ENCODE data around the gene KCNH3. TPM values are rescaled to one million over a fixed set of nuclear protein-coding genes. Genes with fewer than 3 reads are reported as not detected.
A peak's percentile ranks its signal among the peaks of the same experiment; 100 is the strongest.

KCNH3 gene
- total RNA-seq, result 1 to 10 TPM; 8.0 to 9.1 TPM

DNA sequence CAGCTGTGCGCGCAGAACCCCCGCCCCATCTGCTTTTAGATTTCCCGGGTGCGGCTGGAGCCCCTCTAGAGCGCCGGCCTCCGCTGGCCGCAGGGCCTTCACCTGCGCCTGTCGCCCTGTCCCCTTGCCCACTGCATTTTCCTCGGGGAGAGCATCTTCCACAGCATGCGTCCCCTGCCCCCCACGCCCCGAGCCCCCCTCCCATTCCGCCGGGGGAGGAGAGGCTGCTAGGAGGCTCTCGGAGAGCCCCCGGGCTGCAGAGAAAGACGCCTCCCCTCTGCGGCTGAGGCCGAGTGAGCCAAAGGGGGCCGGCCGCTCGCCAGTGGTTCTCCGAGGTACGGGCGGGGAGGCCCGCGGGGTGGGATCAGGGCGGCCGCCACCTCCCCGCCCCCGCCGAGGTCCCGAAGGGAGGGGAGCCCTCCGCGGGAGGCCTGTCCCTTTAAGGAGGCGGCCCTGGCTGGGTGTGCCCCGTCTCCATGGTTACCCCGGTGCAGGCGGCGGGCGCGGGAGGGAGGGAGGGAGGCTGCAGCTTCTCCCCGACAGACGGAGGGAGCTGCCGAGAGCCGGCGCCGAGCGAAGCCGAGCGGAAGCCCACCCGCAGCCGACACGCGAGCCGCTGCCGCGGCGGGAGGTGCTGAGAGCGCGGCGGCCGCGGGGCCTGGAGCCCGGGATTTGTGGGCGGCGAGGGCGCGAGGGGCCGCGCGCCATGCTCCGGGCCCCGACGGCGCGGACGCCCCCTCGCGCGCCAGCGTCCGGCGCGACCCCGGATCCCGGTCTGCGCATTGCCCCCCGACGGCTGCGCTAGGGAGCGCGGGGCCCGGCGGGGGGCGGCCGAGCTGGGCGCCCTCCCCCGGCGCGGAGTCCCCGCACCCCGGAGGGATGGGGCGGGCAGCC, at the start of gene KCNH3:
KCNH3 (plus strand) TSS at position 521 of the 894 bp plus-strand sequence. CDS start 387 bp downstream, outside the sequence.
- DNase-seq (peak; percentile 92), ATAC-seq (peak; percentile 85)
- H3K9me3 Mint-ChIP-seq, result no peaks in the 10 kb centered on the region
- H3K4me1 Mint-ChIP-seq (ENCODE audit: low read depth), result peaks cover 13% of the 10 kb centered on the region
- peaks cover 22% of the 10 kb centered on the region for H3K27me3 Mint-ChIP-seq
- ChIA-PET POLR2A (interaction anchor here (0.9 to 2.0 kb wide), 5 partner anchors 12 to 172 kb away, joined by 3 to 7 read pairs (median 4); partner anchors contain the start of gene SPATS2), CTCF (interaction anchor here (0.9 to 1.9 kb wide), 6 partner anchors 10 to 450 kb away, joined by 3 to 8 read pairs (median 3); no protein-coding TSS in a partner anchor)
- no peaks in the 10 kb centered on the region for H3K36me3 Mint-ChIP-seq (ENCODE audit: low read depth)
- H3K4me3 Mint-ChIP-seq, result peak within 1 kb of the TSS; percentile 67
- TF ChIP-seq, protein P1, sequence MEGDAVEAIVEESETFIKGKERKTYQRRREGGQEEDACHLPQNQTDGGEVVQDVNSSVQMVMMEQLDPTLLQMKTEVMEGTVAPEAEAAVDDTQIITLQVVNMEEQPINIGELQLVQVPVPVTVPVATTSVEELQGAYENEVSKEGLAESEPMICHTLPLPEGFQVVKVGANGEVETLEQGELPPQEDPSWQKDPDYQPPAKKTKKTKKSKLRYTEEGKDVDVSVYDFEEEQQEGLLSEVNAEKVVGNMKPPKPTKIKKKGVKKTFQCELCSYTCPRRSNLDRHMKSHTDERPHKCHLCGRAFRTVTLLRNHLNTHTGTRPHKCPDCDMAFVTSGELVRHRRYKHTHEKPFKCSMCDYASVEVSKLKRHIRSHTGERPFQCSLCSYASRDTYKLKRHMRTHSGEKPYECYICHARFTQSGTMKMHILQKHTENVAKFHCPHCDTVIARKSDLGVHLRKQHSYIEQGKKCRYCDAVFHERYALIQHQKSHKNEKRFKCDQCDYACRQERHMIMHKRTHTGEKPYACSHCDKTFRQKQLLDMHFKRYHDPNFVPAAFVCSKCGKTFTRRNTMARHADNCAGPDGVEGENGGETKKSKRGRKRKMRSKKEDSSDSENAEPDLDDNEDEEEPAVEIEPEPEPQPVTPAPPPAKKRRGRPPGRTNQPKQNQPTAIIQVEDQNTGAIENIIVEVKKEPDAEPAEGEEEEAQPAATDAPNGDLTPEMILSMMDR (IDR thresholded peaks at IDR 0.05), result no peak
- H3K27ac Mint-ChIP-seq, result no peak within 1 kb of the TSS
- intact Hi-C loops (cut with micrococcal nuclease), result no loop called here

- H3K27me3 Mint-ChIP-seq, result no peaks in the 10 kb centered on the region
- ChIA-PET CTCF (interaction anchor here (1.8 kb wide), 1 partner anchor 131 kb away, joined by 8 read pairs; no protein-coding TSS in a partner anchor), POLR2A (no interaction called here)
- TF ChIP-seq, protein P1 (IDR thresholded peaks at IDR 0.05), result no peak
- ATAC-seq (no peak), DNase-seq (no peak)
- no peaks in the 10 kb centered on the region for H3K36me3 Mint-ChIP-seq (ENCODE audit: low read depth)
- intact Hi-C loops (cut with micrococcal nuclease), result no loop called here
- no peak overlapping the region for H3K27ac Mint-ChIP-seq
- H3K4me1 Mint-ChIP-seq (ENCODE audit: low read depth), result no peaks in the 10 kb centered on the region
- H3K4me3 Mint-ChIP-seq, result no peak overlapping the region
- H3K9me3 Mint-ChIP-seq, result no peaks in the 10 kb centered on the region
Observed at GRCh38 chr12:49489154-49489553, 49.7 kb upstream of the KCNH3 start.

GRCh38 chr12:49489720-49490119, 49.1 kb upstream of the KCNH3 start:
- H3K9me3 Mint-ChIP-seq, result no peaks in the 10 kb centered on the region
- H3K4me1 Mint-ChIP-seq (ENCODE audit: low read depth), result no peaks in the 10 kb centered on the region
- intact Hi-C loops (cut with micrococcal nuclease), result no loop called here
- POLR2A ChIA-PET, result interaction anchor here (0.6 kb wide), 1 partner anchor 17 kb away, joined by 3 read pairs; no protein-coding TSS in a partner anchor
- DNase-seq (no peak), ATAC-seq (no peak)
- no peaks in the 10 kb centered on the region for H3K27me3 Mint-ChIP-seq
- TF ChIP-seq, protein P1 (IDR thresholded peaks at IDR 0.05), result no peak
- no peaks in the 10 kb centered on the region for H3K36me3 Mint-ChIP-seq (ENCODE audit: low read depth)
- H3K4me3 Mint-ChIP-seq, result no peak overlapping the region
- H3K27ac Mint-ChIP-seq, result no peak overlapping the region
- CTCF ChIA-PET, result interaction anchor here (0.8 to 1.9 kb wide), 3 partner anchors 131 to 142 kb away, joined by 4 to 8 read pairs (median 7); no protein-coding TSS in a partner anchor

DNA sequence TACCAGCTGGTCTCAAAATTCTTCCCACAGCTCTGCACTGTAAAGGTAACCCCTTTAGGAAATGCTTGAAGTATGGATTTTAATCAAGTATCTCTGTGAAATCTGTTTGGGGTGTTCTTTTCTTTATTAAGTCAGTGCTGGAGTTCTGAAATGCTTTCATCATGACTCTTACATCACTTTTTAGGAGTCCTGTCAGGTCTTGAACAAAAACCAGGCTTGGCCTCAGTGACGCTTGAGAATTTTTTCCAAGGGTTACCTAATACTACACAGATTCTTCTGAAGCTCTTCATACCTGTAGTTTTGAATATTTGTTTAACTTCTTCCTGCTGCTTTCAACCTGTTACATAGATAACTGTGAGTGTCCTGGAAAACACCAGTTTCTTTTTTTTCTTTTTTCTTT, 47.0 kb upstream of the KCNH3 start:
- H3K27ac Mint-ChIP-seq, result no peak overlapping the region
- TF ChIP-seq, protein P1 (IDR thresholded peaks at IDR 0.05), result no peak
- no peaks in the 10 kb centered on the region for H3K36me3 Mint-ChIP-seq (ENCODE audit: low read depth)
- POLR2A ChIA-PET, result no interaction called here
- H3K4me1 Mint-ChIP-seq (ENCODE audit: low read depth), result no peaks in the 10 kb centered on the region
- no peaks in the 10 kb centered on the region for H3K27me3 Mint-ChIP-seq
- intact Hi-C loops (cut with micrococcal nuclease), result no loop called here
- ATAC-seq (no peak), DNase-seq (no peak)
- no peaks in the 10 kb centered on the region for H3K9me3 Mint-ChIP-seq
- H3K4me3 Mint-ChIP-seq, result no peak overlapping the region
- CTCF ChIA-PET, result no interaction called here

DNA sequence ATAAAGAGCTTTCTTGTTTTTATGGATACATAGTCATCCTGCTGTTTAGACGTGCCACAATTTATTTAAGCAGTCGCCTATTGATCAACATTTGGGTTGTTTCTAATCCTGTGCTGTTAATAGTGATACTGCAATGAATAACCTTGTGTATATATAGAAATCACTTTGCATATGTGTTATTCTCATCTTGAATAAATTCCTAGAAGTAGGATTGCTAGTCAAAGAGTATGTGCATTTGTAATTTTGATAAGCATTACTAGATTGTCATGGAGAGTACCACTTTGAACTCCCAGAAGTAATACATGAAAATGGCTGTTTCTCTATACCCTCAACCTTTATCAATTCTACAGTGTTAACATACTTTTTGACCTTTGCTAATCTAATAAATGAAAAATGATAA, 44.9 kb upstream of the KCNH3 start:
- no peaks in the 10 kb centered on the region for H3K27me3 Mint-ChIP-seq
- CTCF ChIA-PET, result interaction anchor here (0.9 to 2.1 kb wide), 3 partner anchors 12 to 86 kb away, joined by 3 to 10 read pairs (median 3); no protein-coding TSS in a partner anchor
- no peaks in the 10 kb centered on the region for H3K4me1 Mint-ChIP-seq (ENCODE audit: low read depth)
- TF ChIP-seq, protein P1 (IDR thresholded peaks at IDR 0.05), result no peak
- DNase-seq (no peak), ATAC-seq (no peak)
- H3K9me3 Mint-ChIP-seq, result no peaks in the 10 kb centered on the region
- POLR2A ChIA-PET, result no interaction called here
- H3K36me3 Mint-ChIP-seq (ENCODE audit: low read depth), result peaks cover 1% of the 10 kb centered on the region
- H3K4me3 Mint-ChIP-seq, result no peak overlapping the region
- no peak overlapping the region for H3K27ac Mint-ChIP-seq
- intact Hi-C loops (cut with micrococcal nuclease), result no loop called here

All from activated CD8-positive, alpha-beta T cell treated with anti-CD3 and anti-CD28 coated beads for 36 hours (primary cell).